CD4-positive, alpha-beta T cell treated with Interferon alpha-2 for 1 hour (primary cell): ENCODE measurements around the gene PPY.

Experiments used
- DNase-seq, 2 donors: peaks; one replicate each; pipeline ENCODE4 v3.0.0-alpha.2; 2020 to 2022

PPY gene

GRCh38 chr17:43928609-43929008 is 13.7 kb downstream of the PPY start:
- no peak for DNase-seq

GRCh38 chr17:43927929-43928328 is 14.3 kb downstream of the PPY start:
- peak in 1 of 2 donors; percentile 21 for DNase-seq

GRCh38 chr17:43927060-43927864 is 15.0 kb downstream of the PPY start:
- DNase-seq = no peak

GRCh38 chr17:43924558-43924957 is 17.7 kb downstream of the PPY start:
- no peak for DNase-seq

GRCh38 chr17:43920500-43921095 is 21.7 kb downstream of the PPY start:
- no peak for DNase-seq

- no peak for DNase-seq
These were observed 24.3 kb downstream of the PPY start for GRCh38 chr17:43918026-43918389.

GRCh38 chr17:43917348-43918025 is 24.8 kb downstream of the PPY start:
- DNase-seq = peak; percentile 40 to 61

GRCh38 chr17:43917016-43917347 is 25.3 kb downstream of the PPY start:
- no peak for DNase-seq

- no peak for DNase-seq
These were observed 25.9 kb downstream of the PPY start for GRCh38 chr17:43916385-43916784.

GRCh38 chr17:43915559-43915958 is 26.7 kb downstream of the PPY start:
- no peak for DNase-seq

- no peak for DNase-seq
These were observed 27.8 kb downstream of the PPY start for GRCh38 chr17:43914451-43914850.

GRCh38 chr17:43913584-43913983 is 28.7 kb downstream of the PPY start:
- DNase-seq = no peak

- no peak for DNase-seq
These were observed 29.5 kb downstream of the PPY start for GRCh38 chr17:43912635-43913304.

GRCh38 chr17:43911904-43912303 is 30.4 kb downstream of the PPY start:
- DNase-seq = no peak

- no peak for DNase-seq
These were observed 32.6 kb downstream of the PPY start for GRCh38 chr17:43909537-43910231.

GRCh38 chr17:43907998-43908721 is 34.1 kb downstream of the PPY start:
- DNase-seq = peak; percentile 42 to 63

- DNase-seq = peak; percentile 55 to 69
These were observed 34.8 kb downstream of the PPY start, which contains the start of gene MPP2 for GRCh38 chr17:43907425-43907981. Gene MPP2, minus strand, starts transcription at chr17:43907536. Its CDS starts 3,076 bp downstream, at chr17:43904460.

- DNase-seq = peak; percentile 11 to 28
These were observed 35.3 kb downstream of the PPY start for GRCh38 chr17:43906951-43907424.

GRCh38 chr17:43905985-43906852 is 36.1 kb downstream of the PPY start:
- peak; percentile 45 to 53 for DNase-seq

- no peak for DNase-seq
These were observed 36.8 kb downstream of the PPY start for GRCh38 chr17:43905400-43905984.
